ENCODE data around the gene CCDC154.
A peak's percentile ranks its signal among the peaks of the same experiment; 100 is the strongest.

Gene CCDC154

DNA sequence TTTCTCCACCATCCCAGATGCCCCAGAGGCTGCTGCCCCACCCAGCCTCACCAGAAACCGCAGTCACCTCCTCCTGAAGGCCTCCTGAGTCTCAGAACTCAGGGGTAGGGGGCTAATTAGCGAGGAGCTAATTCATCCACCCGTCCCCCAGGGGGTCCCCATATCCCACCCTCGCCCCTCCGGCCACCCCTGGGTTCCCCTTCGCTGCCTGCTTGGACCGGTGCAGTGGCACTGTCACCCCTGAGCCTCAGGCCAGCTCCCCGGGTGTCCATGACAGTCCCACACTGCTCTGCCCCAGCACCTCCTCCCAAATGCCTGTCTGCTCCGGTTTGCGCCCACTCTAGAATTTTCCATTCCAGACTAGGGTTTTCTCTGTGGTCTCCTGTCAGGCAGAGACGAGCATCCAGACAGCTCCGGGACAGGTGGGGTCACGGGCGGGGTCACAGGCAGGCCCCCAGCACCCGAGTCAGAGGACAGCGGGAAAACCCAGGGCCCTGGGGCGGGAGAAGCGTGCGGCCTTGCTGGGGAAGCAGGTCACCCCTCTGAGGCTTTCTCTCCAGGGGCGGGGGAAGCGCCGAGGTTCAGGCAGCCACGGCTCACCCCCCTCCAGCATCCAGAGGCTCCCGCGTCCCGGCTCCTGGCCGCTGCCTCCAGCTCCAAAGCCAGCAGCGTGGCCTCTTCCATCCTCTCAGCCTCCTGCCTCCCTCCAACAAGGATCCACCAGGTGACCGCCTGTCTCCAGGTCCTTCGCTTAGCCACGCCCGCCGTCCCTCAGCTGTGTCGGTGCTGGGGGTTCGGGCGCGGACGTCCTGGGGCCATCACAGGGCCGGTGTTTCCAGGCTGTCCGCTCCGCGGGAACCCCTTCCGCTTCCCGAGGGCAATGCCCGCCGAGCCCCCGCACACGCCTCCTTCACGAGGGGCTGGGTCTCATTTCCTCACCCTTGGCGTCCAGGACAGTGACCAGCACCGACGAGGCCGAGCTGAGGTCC is 16.6 kb downstream of the CCDC154 start:
- DNase-seq (ENCODE audit: extremely low read depth in 1 of 2, low read depth in 1 of 2), result no peak

DNA sequence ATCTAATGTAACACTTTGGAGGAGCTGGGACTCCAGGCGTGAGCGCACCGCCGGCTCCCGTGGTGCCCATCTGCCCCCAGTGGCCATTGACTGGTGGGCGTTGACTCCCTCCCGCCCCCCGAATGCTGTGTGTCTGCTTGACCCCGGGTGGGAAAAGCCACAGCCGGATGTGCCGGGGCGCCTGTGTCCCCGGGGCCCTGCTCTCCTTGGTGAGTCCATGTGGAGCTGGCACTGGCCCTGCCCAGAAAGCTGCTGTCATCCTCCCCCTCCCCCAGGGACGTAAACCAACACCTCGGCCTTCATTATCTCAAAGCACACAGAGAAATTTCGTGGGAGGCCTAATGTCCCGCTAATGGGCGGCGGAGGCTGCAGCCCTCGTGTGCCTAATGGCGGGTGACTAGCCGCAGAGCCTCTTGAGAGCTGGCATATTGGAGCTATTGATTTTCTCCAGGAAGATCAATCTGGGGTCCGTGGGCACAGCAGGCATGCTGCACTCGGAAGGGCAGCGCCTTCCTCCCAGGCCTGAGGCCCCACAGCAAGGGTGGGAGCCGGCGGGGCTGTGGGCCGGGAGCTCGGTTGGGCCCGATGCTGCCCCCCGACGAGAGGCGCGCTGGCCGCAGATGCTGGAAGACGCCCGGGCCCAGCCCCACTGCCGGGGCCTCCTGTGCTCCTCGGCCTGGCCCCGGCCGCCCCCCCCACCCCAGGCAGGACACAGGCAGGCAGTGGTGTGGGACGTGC is 17.5 kb downstream of the CCDC154 start:
- DNase-seq (ENCODE audit: extremely low read depth in 1 of 2, low read depth in 1 of 2), result no peak

DNA sequence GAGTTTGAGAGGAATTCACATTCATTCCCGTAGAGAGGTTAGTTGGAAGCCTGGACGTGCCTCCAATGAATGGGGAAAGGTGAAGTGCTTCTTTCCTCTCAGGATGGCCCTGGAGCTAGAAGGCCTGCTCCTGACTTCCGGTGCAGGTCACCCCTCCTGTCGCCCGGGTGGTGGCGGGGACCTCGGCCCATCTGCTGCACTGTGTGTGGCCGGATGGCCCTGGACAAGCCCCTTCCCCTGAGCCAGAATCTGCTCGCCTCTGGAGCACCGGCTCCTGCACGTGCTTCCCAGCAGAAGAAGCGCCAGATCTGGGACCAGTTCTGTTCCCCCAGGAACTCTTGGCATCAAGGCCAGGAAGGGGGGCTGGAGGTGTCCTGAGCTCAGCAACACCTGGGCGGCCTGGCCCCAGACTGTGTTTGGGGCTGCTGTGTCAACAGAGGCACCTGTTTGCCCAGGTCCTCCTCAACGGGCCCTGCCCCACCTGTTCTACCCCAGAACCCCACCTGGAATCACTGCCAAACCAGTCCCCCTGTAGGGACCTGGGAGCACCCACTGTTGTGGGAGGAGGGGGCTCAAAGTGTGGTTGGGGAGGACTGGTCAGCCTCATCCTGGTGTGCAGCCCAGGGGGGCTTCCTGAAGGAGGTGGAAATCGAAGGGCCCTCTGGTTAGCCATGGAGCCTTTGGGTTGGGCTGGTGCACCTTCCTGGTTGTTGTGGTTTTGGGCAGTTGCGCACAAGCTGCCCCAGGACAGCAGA is 18.6 kb downstream of the CCDC154 start:
- no peak for DNase-seq (ENCODE audit: extremely low read depth in 1 of 2, low read depth in 1 of 2)

DNA sequence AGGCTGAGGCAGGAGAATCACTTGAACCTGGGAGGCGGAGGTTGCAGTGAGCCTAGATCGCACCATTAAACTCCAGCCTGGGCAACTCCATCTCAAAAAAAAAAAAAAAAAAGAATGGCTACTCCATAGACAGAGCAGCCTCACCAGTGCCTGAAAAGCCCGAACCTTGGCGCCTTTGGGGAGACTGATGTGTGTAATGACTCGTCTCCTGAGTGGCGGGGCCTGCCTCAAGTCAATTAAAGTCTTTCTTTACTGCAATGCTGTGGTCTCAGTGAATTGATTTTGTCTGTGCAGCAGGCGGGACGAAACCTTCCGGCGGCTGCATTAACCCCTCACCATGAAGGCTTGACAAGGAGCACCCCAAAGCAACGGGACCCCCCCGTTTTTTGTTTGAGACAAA is 20.3 kb downstream of the CCDC154 start:
- DNase-seq (ENCODE audit: extremely low read depth in 1 of 2, low read depth in 1 of 2), result no peak

DNA sequence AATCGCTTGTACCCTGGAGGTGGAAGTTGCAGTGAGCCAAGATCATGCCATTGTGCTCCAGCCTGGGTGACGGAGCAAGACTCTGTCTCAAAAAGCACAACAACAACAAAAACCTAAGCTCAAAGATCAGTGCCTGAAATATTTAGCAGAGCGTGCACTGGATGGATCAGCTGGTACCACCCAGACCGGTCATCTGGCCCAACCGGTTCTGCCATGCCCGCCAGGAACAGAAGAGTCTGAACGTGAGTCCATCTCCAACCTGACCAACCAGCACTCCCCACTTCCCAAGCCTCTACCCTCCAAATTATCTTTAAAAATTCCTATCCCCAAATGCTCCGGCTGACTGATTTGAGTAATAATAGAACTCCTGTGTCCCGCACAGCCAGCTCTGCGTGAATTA is 22.3 kb downstream of the CCDC154 start:
- DNase-seq (ENCODE audit: extremely low read depth in 1 of 2, low read depth in 1 of 2), result no peak

DNA sequence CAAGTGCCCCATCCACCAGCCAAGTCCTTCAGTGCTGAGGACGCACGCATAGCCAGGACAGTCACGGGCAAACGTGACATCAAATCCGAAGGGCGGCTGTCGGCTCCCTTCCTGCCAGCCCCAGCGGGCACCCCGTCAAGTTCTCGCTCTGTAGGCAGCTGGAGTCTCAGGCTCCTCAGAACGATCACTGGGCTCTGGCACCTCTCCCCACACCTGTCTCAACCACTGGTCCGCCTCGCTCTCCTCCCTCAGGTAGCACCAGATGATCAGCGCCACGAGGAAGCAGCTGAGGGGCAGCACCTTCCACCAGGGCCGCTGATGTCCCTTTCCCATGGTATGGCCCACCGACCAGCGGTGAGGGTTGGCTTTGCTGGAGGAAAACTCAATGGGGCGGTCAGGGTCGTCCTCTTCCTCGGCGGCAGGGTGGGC is 24.2 kb downstream of the CCDC154 start:
- DNase-seq (ENCODE audit: extremely low read depth in 1 of 2, low read depth in 1 of 2), result no peak

DNA sequence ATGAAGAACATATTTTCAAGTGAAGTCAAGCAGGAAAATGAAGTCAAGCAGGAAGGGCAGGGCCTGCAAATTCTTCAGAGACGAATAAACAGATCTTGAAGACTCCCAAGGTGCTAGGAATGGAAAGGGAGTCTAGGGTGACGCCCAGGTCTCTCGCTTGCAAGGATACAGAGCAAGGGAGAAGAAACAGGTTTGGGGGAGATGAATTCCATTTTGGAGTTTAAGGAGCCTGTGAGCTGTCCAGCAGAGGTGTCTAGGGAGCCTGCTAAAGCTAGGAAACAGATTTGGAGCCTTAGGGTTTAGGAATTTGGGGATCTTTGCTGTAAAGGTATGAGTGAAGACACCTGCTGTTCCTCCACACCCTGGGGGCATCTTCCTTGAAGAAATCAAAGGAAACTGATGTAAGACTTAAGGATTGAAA is 27.8 kb downstream of the CCDC154 start:
- no peak for DNase-seq (ENCODE audit: extremely low read depth in 1 of 2, low read depth in 1 of 2)

DNA sequence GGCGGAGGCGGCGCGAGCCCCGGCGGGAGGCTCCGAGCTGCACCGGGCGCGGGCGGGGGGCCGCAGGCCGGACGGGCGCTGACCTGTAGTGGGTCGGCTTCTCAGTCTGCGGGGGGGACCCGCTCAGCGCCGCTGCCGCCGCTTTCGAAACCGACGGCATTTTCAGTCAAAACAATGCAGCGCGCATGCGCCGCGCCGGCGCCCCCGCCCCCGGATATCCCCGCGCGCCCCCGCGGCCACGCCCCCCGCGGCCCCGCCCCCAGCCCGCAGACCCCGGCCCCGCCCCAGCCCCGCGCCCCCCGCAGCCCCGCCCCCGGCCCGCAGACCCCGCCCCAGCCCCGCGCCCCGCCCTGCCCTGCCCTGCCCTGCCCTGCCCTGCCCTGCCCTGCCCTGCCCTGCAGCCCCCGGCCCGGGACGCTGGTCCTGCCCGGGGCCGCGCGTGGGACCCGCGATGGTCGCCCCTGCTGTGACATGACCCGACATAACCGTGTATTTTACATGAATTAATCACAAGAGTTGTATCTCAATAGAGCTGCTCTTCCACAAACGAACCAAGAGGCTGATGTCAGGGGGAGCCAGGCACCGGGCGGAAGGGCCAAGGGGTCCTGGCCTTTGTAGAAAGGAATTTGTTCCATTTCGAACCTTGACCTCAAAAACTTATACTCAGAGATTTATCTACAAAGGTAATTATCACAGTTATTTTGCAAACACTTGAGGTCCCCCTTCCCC is 29.7 kb downstream of the CCDC154 start, which contains the start of gene UNKL:
Gene UNKL, minus strand, starts transcription at position 173 of the 729 bp plus-strand sequence. Its CDS starts 13 bp downstream, at position 160.
- DNase-seq (ENCODE audit: extremely low read depth in 1 of 2, low read depth in 1 of 2), result peak; percentile 57 to 67

DNA sequence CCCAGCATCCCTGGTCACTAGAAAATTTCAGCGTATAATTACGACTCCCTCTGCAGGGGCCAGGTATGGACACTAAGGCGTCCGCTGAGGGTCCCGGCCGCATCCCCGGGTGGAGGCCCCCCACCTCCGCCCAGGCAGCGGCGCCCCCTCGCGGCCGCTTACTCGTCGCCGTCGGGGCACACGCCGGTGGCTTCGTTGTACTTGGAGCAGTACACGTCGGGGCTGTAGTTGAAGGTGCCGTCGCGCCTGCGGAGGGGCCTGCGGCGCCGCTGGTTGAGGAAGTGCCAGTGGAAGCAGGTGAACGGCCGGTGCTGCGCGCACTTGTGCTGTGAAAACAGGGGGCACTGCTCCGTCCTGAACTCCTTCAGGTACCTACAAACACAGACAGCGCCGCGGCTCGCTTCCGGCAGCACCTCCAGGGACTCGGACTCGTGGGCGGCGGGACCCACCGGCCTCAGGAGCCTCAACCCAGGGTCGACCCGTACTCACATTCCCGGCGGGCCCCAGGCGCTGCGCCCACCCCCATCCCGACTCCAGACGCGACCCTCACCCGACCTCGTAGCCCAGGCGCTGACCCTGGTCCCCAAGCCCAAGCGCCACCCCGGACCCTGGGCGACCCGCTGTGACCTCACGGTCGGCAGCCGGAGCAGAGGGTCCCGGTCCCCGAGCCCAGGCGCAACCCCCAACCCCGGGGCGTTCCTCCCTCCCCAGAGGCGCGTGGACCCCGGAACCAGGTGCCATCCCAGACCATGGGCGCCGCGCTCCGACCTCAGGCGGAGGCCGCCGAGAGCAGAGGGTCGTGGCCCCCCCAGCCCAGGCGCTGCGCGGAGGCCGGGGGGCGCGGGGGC is 30.4 kb downstream of the CCDC154 start:
- peak in 1 of 2 donors; percentile 43 for DNase-seq (ENCODE audit: extremely low read depth in 1 of 2, low read depth in 1 of 2)

DNA sequence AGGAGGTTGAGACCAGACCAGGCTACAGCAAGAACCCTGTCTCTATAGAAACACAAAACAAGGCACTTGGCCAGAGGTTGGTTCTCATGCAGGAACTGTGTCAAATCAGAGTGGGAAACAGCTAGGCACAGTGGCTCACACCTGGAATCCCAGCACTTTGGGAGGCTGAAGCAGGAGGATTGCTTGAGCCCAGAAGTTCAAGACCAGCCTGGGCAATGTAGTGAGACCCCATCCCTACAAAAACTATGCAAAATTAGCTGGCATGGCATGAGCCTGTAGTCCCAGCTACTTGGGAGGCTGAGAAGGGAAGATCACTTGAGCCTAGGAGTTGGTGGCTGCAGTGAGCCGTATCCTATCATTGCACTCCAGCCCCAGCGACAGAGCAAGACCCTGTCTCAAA is 31.5 kb downstream of the CCDC154 start:
- DNase-seq (ENCODE audit: extremely low read depth in 1 of 2, low read depth in 1 of 2), result no peak

DNA sequence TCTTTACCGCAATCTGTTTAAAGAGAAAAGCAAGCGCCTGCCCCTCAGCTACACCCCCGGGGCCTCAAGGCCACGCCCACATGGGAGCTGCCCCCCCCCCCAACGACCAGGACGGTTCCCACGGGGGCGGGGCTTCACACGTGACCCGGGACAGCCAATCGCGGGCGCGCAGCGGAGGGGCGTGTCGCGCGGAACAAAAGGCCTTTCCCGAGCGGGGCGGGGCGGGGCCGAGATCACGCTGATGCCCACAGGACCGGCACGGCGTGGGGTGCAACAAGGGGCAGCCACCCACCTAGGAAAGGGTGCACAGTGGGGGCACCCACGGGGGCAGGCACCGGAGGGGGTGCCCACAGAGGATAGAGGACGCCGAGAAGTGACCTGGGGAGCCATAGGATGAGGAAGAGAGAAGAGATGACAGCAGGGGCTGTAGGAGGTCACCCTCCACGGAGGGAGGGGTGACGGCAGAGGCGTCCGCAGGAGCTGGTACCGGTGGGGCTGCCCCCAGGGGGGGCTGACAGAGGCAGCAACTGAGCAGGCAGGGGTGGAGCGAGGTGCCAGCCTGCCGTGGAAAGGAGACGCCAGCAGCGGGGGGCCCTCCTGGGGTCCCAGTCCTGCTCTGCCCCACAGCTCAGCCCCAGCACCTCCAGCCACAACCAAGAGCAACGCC is 36.1 kb downstream of the CCDC154 start:
- peak; percentile 86 to 91 for DNase-seq (ENCODE audit: extremely low read depth in 1 of 2, low read depth in 1 of 2)

DNA sequence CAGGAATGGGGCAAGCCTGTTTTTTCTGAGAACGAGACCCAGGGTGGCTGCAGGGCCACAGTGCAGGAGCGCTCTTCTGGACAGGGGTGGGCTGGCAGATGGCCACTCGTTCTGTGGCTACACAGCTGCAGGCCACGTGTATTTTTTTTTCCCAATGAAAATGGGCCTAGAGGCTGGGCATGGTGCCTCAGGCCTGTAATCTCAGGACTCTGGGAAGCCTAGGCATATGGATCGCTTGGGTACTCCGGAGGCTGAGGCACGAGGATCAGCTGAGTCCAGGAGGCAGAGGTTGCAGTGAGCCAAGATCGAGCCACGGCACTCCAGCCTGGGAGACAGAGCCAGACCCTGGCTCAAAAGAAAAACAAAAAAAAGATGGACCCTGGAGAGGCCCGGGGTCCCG is 36.6 kb downstream of the CCDC154 start:
- no peak for DNase-seq (ENCODE audit: extremely low read depth in 1 of 2, low read depth in 1 of 2)

DNA sequence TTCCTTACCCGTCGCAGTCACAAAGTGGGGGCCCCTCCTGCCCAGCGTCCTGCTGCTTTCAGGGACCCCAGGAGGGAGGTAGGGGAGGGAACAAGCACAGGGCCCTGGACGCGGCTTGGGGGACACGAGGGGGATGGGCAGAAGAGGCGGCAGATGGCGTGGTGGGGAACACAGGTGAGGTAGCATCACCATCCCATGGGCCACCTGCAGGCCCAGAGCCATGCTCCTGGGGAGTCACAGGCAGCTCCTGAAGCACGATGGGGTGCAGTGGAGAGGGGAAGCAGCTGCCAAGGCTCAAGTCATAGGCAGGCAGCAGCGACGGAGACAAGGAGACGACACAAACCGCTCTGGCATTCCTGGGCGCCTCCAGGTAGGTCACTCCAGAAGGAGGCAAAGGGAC is 40.6 kb downstream of the CCDC154 start:
- DNase-seq (ENCODE audit: extremely low read depth in 1 of 2, low read depth in 1 of 2), result no peak

DNA sequence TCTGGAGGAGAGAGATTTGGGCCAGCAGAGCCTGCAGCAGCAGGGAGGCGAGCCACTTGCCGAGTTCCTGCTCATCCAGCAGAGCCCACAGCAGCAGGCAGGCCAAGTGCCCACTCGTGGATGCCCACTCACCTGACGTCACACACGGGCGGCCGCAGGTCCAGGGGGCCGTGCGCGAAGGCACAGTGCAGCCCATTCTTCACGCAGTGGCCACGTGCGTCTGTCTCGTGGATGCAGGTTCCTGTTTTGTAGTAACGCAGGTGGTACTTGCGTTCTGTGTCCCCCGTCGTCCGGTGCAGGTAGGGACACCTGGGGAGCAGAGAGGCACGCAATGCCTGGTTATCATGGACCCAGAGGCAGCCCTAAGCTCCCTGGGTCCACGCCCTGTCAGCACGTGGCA is 41.3 kb downstream of the CCDC154 start:
- DNase-seq (ENCODE audit: extremely low read depth in 1 of 2, low read depth in 1 of 2), result no peak

DNA sequence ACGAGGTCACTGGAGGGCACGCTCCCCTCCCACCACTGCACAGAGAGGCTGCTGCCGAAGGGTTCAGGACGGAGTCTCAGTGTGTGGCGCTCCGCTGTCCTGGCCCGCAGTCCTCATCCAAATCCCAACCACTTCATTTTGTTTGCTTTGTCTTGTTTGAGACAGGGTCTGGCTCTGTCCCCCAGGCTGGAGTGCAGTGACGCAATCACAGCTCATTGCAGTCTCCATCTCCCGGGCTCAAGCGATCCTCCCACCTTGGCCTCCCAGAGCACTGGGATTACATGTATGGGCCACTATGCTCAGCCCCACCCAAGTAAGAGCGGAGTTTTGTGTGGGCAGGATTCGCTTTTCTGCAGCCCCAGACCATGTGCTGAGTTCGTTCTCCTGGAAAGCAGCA is 42.6 kb downstream of the CCDC154 start:
- no peak for DNase-seq (ENCODE audit: extremely low read depth in 1 of 2, low read depth in 1 of 2)

DNA sequence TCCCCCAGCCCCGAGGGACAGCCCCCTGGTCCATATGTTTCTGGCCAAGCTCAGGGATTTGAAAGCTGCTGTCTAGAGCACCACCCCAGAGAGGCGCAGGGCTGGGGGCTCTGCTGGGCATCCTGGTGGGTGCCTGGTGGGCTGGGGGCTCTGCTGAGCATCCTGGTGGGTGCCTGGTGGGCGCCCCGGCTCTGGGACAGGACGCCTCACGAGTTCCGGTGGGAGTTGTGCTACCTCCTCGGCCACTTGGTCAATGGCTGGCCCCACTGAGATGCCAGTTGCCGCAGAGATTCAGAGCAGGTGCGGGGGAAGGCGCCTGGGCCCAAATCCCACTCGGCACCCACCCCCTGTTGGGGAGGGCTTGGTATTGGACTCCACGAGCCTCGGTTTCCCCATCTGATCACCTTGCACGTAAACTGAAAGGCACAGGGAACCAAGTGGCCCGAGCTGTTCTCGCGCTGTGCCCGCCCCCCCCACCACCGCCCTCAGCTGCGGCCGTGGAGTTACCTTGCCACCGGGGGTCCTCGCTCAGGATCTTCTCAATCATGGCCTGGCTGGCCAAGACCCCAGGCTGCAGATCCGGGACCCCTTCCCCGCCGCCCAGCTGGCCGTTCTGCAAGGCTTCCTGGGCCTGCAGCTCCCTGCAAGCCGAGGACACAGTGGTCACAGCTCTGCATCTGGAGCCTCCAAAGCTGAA is 43.1 kb downstream of the CCDC154 start:
- no peak for DNase-seq (ENCODE audit: extremely low read depth in 1 of 2, low read depth in 1 of 2)

DNA sequence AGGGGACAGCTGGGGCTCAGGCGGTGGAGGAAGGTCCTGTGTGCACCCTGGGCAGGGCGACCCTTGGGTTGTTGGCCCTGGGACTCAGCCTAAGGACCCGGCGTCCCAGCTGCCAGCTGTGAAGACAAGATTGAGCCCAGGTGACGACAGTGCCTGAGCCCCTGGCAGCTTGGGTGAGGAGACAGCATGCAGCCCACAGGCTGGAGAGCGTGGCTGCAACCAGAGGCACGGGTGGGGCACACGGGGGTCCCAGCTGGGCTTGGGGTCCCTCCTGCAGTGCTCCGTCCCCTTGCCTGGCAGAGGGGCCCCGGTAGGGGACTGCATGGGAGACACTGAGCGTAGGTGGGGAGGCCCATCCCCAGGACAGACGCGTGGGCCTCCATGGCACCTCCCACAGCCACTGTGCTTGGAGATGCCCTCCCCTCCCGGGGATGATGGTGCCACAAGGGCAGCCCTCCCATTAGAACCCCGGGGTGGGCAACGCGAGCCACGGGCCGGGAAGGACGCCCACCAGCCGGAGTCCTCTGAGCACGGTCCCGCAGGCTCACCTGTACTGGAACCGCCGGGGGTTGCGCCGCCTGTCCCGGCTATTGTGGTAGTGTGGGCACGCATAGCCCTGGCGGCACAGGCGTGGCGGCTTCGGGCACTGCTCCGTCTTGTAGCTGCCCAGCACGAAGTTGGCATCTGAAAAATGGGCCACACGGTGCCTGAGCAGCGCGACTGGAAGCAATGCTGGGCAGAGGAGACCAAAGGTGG is 45.4 kb downstream of the CCDC154 start:
- DNase-seq (ENCODE audit: extremely low read depth in 1 of 2, low read depth in 1 of 2), result no peak

DNA sequence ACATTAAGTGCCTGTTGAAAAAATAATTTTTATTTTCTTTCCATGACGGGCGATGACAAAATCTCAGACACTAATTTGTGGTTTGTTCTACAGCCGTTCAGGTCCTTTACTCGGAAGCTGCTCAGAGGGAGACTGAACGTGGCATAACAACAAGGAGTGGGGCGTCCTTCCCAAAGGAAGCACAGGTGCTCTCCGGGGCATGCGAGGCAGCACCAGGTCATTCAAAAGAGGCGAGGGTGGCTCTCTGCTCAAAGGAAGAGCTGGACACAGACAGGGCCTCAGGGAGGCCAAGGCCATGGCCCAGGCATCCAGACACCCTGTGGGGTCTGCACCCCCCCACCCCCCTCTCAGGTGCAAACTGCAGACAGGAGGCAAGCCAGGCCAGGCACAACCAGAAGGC is 46.0 kb downstream of the CCDC154 start:
- DNase-seq (ENCODE audit: extremely low read depth in 1 of 2, low read depth in 1 of 2), result no peak
